ENCODE results near the gene RNPS1.

- TF ChIP-seq CHD2 (IDR thresholded peaks at IDR 0.05; ENCODE audit: low read length, partially characterized antibody): no peak
- TF ChIP-seq CTCF (IDR thresholded peaks at IDR 0.05): no peak
- no peak for TF ChIP-seq MAX (IDR thresholded peaks at IDR 0.05; ENCODE audit: low read depth)
Observed at GRCh38 chr16:2260250-2260649, 7.7 kb downstream of the RNPS1 start.

All from SK-N-SH (cell line).